IMR-90 (cell line): ENCODE data around the gene GSDMA. TPM values are rescaled to one million over a fixed set of nuclear protein-coding genes. Genes with fewer than 3 reads are reported as not detected.

Experiments
- ATAC-seq: fragments of 200-7000 bp; cut with Tn5 transposase; 2 replicates; pipeline ENCODE4 v1.9.1; 2020; ENCODE audit warnings: low read depth, mild to moderate bottlenecking, moderate library complexity
- BruUV-seq: library from RNA; stranded (reverse); fragments of 400-500 nt; replicated peaks from 2 replicates; lab custom pipeline; 2021; lab: Mats Ljungman, UMichigan
- CTCF ChIA-PET: fragments of 300-600 bp; formaldehyde crosslinking; extraction: SDS; loops from one replicate; lab custom pipeline; 2021; ENCODE audit warnings: antibody characterized with exemption; lab: Yijun Ruan, JAX
- POLR2A ChIA-PET: fragments of 300-600 bp; sonication (Branson Sonifier 250); formaldehyde crosslinking; loops from one replicate; lab custom pipeline; 2022; ENCODE audit warnings: antibody characterized with exemption; ENCODE audit not compliant: unreplicated experiment; lab: Charles Lee
- DNase-seq: peaks from one replicate; pipeline ENCODE4 v3.0.0; 2013
- H2AFZ ChIP-seq: replicated peaks from 2 replicates; pipeline ENCODE3; 2013; ENCODE audit warnings: low read length, mild to moderate bottlenecking; ENCODE audit not compliant: poor library complexity
- H2AK5ac ChIP-seq: 2 replicates; pipeline ENCODE4 v1.6.1; 2013; ENCODE audit warnings: low read depth, low read length, inconsistent platforms
- H2AK9ac ChIP-seq: replicated peaks from 2 replicates; pipeline ENCODE3; 2013; ENCODE audit warnings: mild to moderate bottlenecking, low read depth, low read length, moderate library complexity; ENCODE audit not compliant: poor library complexity
- H2BK120ac ChIP-seq: 2 replicates; pipeline ENCODE4 v1.6.1; 2013; ENCODE audit warnings: low read depth, low read length, inconsistent platforms
- H2BK15ac ChIP-seq: 3 replicates; pipeline ENCODE4 v1.6.1; 2013; ENCODE audit warnings: low read depth, low read length, inconsistent platforms
- H2BK20ac ChIP-seq: 2 replicates; pipeline ENCODE4 v1.6.1; 2013; ENCODE audit warnings: low read depth, mild to moderate bottlenecking, inconsistent platforms, low read length, moderate library complexity
- H2BK5ac ChIP-seq: 2 replicates; pipeline ENCODE4 v1.6.1; 2013; ENCODE audit warnings: mild to moderate bottlenecking, low read depth, low read length, inconsistent platforms; ENCODE audit not compliant: poor library complexity, severe bottlenecking
- H3K14ac ChIP-seq: replicated peaks from 2 replicates; pipeline ENCODE4 v1.6.1; 2013; ENCODE audit warnings: low read depth, low read length, inconsistent platforms
- H3K18ac ChIP-seq: 2 replicates; pipeline ENCODE4 v1.6.1; 2013; ENCODE audit warnings: low read depth, low read length, control low read depth
- H3K23ac ChIP-seq: 2 replicates; pipeline ENCODE4 v1.6.1; 2013; ENCODE audit warnings: low read depth, low read length, inconsistent platforms
- H3K27ac ChIP-seq: 2 replicates; pipeline ENCODE4 v1.5.1; 2013; ENCODE audit warnings: mild to moderate bottlenecking, control low read depth, low read length; ENCODE audit not compliant: insufficient read depth
- H3K27me3 ChIP-seq: 2 replicates; pipeline ENCODE4 v1.6.1; 2013; ENCODE audit warnings: low read length; ENCODE audit not compliant: control insufficient read depth, insufficient read depth
- H3K36me3 ChIP-seq: 2 replicates; pipeline ENCODE4 v1.6.1; 2013; ENCODE audit warnings: low read length, mixed read lengths; ENCODE audit not compliant: control insufficient read depth, insufficient read depth
- H3K4ac ChIP-seq: 2 replicates; pipeline ENCODE4 v1.6.1; 2013; ENCODE audit warnings: low read depth, low read length, inconsistent platforms
- H3K4me1 ChIP-seq: 2 replicates; pipeline ENCODE4 v1.6.1; 2013; ENCODE audit warnings: low read length, mixed read lengths; ENCODE audit not compliant: control insufficient read depth, insufficient read depth
- H3K4me2 ChIP-seq: 2 replicates; pipeline ENCODE4 v1.6.1; 2013; ENCODE audit warnings: low read depth, mild to moderate bottlenecking, control low read depth, low read length, moderate library complexity
- H3K4me3 ChIP-seq: 2 replicates; pipeline ENCODE4 v1.5.1; 2013; ENCODE audit warnings: low read depth, mild to moderate bottlenecking, control low read depth, low read length, moderate library complexity; ENCODE audit not compliant: insufficient read depth
- H3K56ac ChIP-seq: 2 replicates; pipeline ENCODE4 v1.6.1; 2013; ENCODE audit warnings: low read length, inconsistent platforms; ENCODE audit not compliant: insufficient read depth; ENCODE audit errors: extremely low read depth
- H3K79me1 ChIP-seq, 2 experiments: 2 replicates each; pipeline ENCODE4 v1.6.1; 2013; ENCODE audit warnings: low read length in 2 of 2, inconsistent platforms in 1 of 2, low read depth in 1 of 2
- H3K9ac ChIP-seq: 2 replicates; pipeline ENCODE4 v1.6.1; 2013; ENCODE audit warnings: low read depth, low read length, control low read depth
- H3K9me1 ChIP-seq: 2 replicates; pipeline ENCODE4 v1.6.1; 2013; ENCODE audit warnings: low read length, inconsistent platforms; ENCODE audit not compliant: insufficient read depth
- H3K9me3 ChIP-seq: 2 replicates; pipeline ENCODE4 v1.6.1; 2013; ENCODE audit warnings: low read length; ENCODE audit not compliant: control insufficient read depth, insufficient read depth
- H4K20me1 ChIP-seq: 2 replicates; pipeline ENCODE4 v1.6.1; 2013; ENCODE audit warnings: low read length, inconsistent platforms; ENCODE audit not compliant: insufficient read depth
- H4K5ac ChIP-seq: 2 replicates; pipeline ENCODE4 v1.6.1; 2013; ENCODE audit warnings: mild to moderate bottlenecking, low read depth, low read length, control low read depth
- H4K8ac ChIP-seq, 2 experiments: 2 replicates each; pipeline ENCODE4 v1.6.1; 2013; ENCODE audit warnings: low read depth in 2 of 2, low read length in 2 of 2, control low read depth in 1 of 2, inconsistent platforms in 1 of 2
- H4K91ac ChIP-seq: 2 replicates; pipeline ENCODE4 v1.6.1; 2013; ENCODE audit warnings: low read depth, low read length, inconsistent platforms; ENCODE audit not compliant: insufficient read depth
- CEBPB ChIP-seq: IDR thresholded peaks from 2 replicates; pipeline ENCODE4 v1.6.1; 2012; ENCODE audit warnings: low read depth, low read length, improper control_type of control experiment
- MAFK ChIP-seq: IDR thresholded peaks from 2 replicates; pipeline ENCODE4 v1.6.1; 2012; ENCODE audit warnings: low read depth, low read length, improper control_type of control experiment
- MAZ ChIP-seq: IDR thresholded peaks from 2 replicates; pipeline ENCODE4 v1.6.1; 2012; ENCODE audit warnings: low read depth, mild to moderate bottlenecking, low read length, improper control_type of control experiment, moderate library complexity, borderline replicate concordance
- POLR2A ChIP-seq: IDR thresholded peaks from 2 replicates; pipeline ENCODE4 v1.6.1; 2012; ENCODE audit warnings: mild to moderate bottlenecking, low read depth, low read length
- RAD21 ChIP-seq: IDR thresholded peaks from 2 replicates; pipeline ENCODE4 v1.6.1; 2012; ENCODE audit warnings: low read length, improper control_type of control experiment
- SMC3 ChIP-seq: fragments of 150-350 bp; IDR thresholded peaks from 2 replicates; pipeline ENCODE4 v1.6.1; 2016; ENCODE audit warnings: low read depth, mild to moderate bottlenecking, antibody characterized with exemption, low read length, moderate library complexity
- WGBS, 2 experiments: methylation state at CpG; one replicate each; pipeline versions ENCODE4 v1.1.5 to v1.1.7; 2013; ENCODE audit warnings: missing lambda C conversion rate in 2 of 2; ENCODE audit not compliant: insufficient read length in 1 of 2; ENCODE audit errors: extremely low coverage in 2 of 2; 5-methylcytosine and 5-hydroxymethylcytosine counted together
- dilution Hi-C: fragments of 300-500 bp; cut with HindIII; formaldehyde crosslinking; loops from one replicate; pipeline ENCODE4 v1.14.3; 2018; ENCODE audit warnings: low sequenced_read_pairs; ENCODE audit not compliant: unreplicated experiment
- in situ Hi-C: fragments of 300-500 bp; cut with MboI; formaldehyde crosslinking; loops from 3 replicates; pipeline ENCODE4 v1.14.3; 2019; ENCODE audit warnings: low sequenced_read_pairs, inconsistent platforms, mixed read lengths
- intact Hi-C: fragments of 100-400 bp; cut with micrococcal nuclease; formaldehyde crosslinking; loops from 2 replicates; pipeline ENCODE4 v1.10.0; 2022
- polyA plus RNA-seq, 3 experiments: library from polyadenylated mRNA; depleted of rRNA; stranded (reverse); fragments of >200 nt; gene quantifications; 2 replicates each; pipeline ENCODE4 v1.2.3, GENCODE V29; 2012; ENCODE audit warnings: low replicate concordance in 1 of 3
- total RNA-seq: library from RNA; depleted of rRNA; stranded (reverse); fragments of >200 nt; gene quantifications from 2 replicates; pipeline ENCODE4 v1.2.3, GENCODE V29; 2012
- TF ChIP-seq, protein P1 (sequence below): conservative IDR thresholded peaks from 2 replicates; pipeline ENCODE4 v1.5.1; 2012; ENCODE audit warnings: mild to moderate bottlenecking, low read depth, low read length, improper control_type of control experiment
- TF ChIP-seq, protein P2 (sequence below): fragments of 150-350 bp; IDR thresholded peaks from 2 replicates; pipeline ENCODE4 v1.6.1; 2017; ENCODE audit warnings: mild to moderate bottlenecking, antibody characterized with exemption, low read length, low read depth

Gene GSDMA
- total and polyA plus RNA-seq, 2 of the 4 experiments (the other 2 are of a cell fraction) = not detected

DNA sequence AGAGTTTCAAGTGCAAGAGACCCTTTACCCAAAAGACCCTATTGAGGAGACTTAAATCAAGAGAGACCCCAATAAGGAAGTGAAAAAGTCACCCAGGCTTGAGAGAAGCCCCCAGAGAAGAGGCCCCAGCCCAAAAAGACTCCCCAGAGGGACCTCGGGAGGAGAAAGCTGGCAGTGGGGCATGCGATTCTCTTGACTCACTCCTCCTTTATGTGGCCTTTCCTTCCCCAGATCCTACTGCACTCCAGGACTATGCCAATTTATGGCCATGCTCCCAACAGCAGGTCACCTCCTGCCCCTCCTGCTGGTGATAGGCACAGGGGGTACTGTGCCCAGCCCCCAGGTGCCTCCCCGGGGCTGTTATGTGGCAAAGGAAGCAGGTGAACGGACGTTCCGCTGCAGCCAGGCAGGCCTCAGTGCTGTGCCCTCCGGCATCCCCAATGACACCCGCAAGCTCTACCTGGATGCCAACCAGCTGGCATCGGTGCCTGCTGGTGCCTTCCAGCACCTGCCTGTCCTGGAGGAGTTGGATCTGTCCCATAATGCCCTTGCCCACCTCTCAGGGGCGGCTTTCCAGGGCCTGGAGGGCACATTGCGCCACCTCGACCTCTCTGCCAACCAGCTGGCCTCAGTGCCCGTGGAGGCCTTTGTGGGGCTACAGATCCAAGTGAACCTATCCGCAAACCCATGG, 19.0 kb upstream of the GSDMA start:
- Histone ChIP-seq H2BK20ac (no peak overlapping the region), H3K18ac (no peak overlapping the region), H3K9ac (no peak overlapping the region), H3K36me3 (no peaks in the 10 kb centered on the region), H3K9me1 (peaks cover 10% of the 10 kb centered on the region), H2AFZ (no peak overlapping the region), H2BK15ac (no peak overlapping the region), H3K27ac (no peak overlapping the region), H3K27me3 (peaks cover 7% of the 10 kb centered on the region), H3K9me3 (no peaks in the 10 kb centered on the region), H3K56ac (no peak overlapping the region), H2BK120ac (no peak overlapping the region), H3K14ac (no peak overlapping the region), H3K4me2 (no peak overlapping the region), H3K4ac (no peak overlapping the region), H3K23ac (no peak overlapping the region), H2BK5ac (no peak overlapping the region), H3K4me3 (no peak overlapping the region), H3K4me1 (peaks cover 9% of the 10 kb centered on the region), H4K91ac (no peak overlapping the region), H4K5ac (no peak overlapping the region), H4K20me1 (no peaks in the 10 kb centered on the region; the same call in 1 of the 2 replicates), H3K79me1 (no peaks in the 10 kb centered on the region), H2AK9ac (peak overlapping the region; percentile 58), H2AK5ac (no peak overlapping the region), H4K8ac (no peak overlapping the region)
- ChIA-PET POLR2A (no interaction called here), CTCF (no interaction called here)
- dilution Hi-C loops = no loop called here
- DNase-seq (no peak), ATAC-seq (no peak)
- TF ChIP-seq MAZ (no peak), SMC3 (no peak), MAFK (no peak), RAD21 (no peak), CEBPB (no peak), POLR2A (no peak)
- TF ChIP-seq, protein P1, sequence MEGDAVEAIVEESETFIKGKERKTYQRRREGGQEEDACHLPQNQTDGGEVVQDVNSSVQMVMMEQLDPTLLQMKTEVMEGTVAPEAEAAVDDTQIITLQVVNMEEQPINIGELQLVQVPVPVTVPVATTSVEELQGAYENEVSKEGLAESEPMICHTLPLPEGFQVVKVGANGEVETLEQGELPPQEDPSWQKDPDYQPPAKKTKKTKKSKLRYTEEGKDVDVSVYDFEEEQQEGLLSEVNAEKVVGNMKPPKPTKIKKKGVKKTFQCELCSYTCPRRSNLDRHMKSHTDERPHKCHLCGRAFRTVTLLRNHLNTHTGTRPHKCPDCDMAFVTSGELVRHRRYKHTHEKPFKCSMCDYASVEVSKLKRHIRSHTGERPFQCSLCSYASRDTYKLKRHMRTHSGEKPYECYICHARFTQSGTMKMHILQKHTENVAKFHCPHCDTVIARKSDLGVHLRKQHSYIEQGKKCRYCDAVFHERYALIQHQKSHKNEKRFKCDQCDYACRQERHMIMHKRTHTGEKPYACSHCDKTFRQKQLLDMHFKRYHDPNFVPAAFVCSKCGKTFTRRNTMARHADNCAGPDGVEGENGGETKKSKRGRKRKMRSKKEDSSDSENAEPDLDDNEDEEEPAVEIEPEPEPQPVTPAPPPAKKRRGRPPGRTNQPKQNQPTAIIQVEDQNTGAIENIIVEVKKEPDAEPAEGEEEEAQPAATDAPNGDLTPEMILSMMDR = no peak
- TF ChIP-seq, protein P2, sequence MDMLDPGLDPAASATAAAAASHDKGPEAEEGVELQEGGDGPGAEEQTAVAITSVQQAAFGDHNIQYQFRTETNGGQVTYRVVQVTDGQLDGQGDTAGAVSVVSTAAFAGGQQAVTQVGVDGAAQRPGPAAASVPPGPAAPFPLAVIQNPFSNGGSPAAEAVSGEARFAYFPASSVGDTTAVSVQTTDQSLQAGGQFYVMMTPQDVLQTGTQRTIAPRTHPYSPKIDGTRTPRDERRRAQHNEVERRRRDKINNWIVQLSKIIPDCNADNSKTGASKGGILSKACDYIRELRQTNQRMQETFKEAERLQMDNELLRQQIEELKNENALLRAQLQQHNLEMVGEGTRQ = no peak
- in situ Hi-C loops = no loop called here
- no TSS peak for BruUV-seq
- 85% methylated on average over 12 of the region's 14 CpGs; no CpG with 5 or more reads in 1 of the 2 experiments for WGBS, 2 experiments
- intact Hi-C loops = no loop called here
